Fibroblast of pulmonary artery (primary cell): ENCODE measurements around the gene SPATA25.
A peak's percentile ranks its signal among the peaks of the same experiment; 100 is the strongest.

Source experiments
- DNase-seq: peaks from one replicate; pipeline ENCODE4 v3.0.0-alpha.2; 2010; ENCODE audit warnings: low read depth
- H3K4me3 ChIP-seq: replicated peaks from 2 replicates; pipeline ENCODE4 v1.5.1; 2011; ENCODE audit warnings: low read depth, mild to moderate bottlenecking, control low read depth, low read length, moderate library complexity
- TF ChIP-seq, protein P1 (sequence below): IDR thresholded peaks from 2 replicates; pipeline ENCODE4 v1.5.1; 2011; ENCODE audit warnings: mild to moderate bottlenecking, control low read depth, low read length, inconsistent platforms; ENCODE audit errors: missing control alignments

SPATA25 gene

DNA sequence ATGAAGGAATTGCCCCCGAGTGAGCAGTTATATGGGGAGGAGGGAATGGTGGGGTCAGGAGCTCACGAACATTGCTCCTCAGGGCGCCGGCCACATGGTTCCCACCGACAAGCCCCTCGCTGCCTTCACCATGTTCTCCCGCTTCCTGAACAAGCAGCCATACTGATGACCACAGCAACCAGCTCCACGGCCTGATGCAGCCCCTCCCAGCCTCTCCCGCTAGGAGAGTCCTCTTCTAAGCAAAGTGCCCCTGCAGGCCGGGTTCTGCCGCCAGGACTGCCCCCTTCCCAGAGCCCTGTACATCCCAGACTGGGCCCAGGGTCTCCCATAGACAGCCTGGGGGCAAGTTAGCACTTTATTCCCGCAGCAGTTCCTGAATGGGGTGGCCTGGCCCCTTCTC lies 10.9 kb upstream of the SPATA25 start:
- DNase-seq: no peak
- H3K4me3 ChIP-seq: no peak overlapping the region
- TF ChIP-seq, protein P1, sequence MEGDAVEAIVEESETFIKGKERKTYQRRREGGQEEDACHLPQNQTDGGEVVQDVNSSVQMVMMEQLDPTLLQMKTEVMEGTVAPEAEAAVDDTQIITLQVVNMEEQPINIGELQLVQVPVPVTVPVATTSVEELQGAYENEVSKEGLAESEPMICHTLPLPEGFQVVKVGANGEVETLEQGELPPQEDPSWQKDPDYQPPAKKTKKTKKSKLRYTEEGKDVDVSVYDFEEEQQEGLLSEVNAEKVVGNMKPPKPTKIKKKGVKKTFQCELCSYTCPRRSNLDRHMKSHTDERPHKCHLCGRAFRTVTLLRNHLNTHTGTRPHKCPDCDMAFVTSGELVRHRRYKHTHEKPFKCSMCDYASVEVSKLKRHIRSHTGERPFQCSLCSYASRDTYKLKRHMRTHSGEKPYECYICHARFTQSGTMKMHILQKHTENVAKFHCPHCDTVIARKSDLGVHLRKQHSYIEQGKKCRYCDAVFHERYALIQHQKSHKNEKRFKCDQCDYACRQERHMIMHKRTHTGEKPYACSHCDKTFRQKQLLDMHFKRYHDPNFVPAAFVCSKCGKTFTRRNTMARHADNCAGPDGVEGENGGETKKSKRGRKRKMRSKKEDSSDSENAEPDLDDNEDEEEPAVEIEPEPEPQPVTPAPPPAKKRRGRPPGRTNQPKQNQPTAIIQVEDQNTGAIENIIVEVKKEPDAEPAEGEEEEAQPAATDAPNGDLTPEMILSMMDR: no peak

DNA sequence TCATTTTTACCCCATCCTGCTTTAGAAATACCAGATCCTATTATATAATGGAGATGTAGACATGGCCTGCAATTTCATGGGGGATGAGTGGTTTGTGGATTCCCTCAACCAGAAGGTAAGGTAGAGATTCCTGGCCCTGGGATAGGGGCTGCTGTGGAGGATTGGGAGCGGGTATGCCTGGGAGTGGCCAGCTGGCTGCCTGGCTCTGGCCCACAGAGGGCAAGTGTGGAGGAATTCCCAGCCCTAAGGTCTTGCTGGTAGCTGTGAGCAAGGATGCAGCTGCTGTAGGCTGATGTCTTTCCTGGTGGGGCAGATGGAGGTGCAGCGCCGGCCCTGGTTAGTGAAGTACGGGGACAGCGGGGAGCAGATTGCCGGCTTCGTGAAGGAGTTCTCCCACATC lies 10.3 kb upstream of the SPATA25 start:
- TF ChIP-seq, protein P1: no peak

GRCh38 chr20:45897289-45897688 lies 9.9 kb upstream of the SPATA25 start:
- DNase-seq: no peak
- TF ChIP-seq, protein P1: no peak
- H3K4me3 ChIP-seq: no peak overlapping the region

More for the DNA sequence above, 10.3 kb upstream of the SPATA25 start:
- DNase-seq: no peak
- H3K4me3 ChIP-seq: no peak overlapping the region

DNA sequence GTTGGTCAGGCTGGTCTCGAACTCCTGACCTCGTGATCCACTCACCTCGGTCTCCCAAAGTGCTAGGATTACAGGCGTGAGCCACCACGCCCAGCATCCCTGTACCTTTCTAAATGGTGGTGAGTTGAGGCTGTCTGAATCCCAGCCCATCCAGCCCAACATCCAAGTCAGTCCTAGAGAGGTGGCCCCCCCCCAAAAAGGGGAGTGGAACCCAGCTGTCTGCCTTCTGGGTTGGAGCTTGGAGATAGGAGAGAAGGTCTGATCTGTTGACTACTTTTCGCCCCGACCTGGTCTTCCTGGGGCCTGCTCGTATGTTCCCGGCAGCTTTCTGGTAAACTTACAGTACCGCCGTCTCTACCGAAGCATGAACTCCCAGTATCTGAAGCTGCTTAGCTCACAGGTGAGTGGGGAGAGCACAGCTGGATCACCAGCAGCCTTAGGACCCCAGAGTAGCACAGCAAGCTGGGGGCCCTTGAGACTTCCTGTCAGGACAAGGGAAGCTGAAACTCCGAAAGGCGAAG lies 9.3 kb upstream of the SPATA25 start:
- no peak for DNase-seq
- H3K4me3 ChIP-seq: no peak overlapping the region
- TF ChIP-seq, protein P1: no peak

DNA sequence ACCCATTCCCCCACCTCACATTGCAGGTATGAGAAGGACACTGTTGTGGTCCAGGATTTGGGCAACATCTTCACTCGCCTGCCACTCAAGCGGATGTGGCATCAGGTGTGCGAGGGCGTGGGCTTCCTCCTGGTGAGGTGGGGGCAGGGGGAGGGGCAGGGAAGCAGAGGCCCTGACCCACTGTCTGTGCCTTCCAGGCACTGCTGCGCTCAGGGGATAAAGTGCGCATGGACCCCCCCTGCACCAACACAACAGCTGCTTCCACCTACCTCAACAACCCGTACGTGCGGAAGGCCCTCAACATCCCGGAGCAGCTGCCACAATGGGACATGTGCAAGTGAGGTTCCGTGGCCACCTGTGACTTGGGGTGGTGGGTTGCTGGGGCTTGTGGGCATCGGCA lies 7.4 kb upstream of the SPATA25 start:
- no peak for DNase-seq
- no peak overlapping the region for H3K4me3 ChIP-seq
- TF ChIP-seq, protein P1: no peak

DNA sequence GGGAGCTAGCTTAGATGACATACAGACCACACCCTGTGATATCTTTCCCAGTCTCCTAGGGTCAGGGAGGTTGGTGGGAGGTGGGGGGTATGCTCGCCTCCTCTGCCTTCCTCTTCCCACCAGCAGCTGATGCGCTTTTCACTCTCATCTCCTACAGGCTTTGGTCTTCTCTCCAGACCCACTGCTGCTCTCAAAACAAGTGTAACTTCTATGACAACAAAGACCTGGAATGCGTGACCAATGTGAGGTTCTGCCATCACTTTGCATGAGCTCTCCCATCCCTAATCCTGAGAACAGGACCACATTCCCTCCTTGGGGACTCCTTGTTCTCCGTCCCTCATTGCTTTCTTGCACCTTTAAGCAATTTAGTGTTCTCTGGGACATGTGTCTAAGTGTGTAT lies 6.4 kb upstream of the SPATA25 start:
- H3K4me3 ChIP-seq: no peak overlapping the region
- TF ChIP-seq, protein P1: no peak
- no peak for DNase-seq

DNA sequence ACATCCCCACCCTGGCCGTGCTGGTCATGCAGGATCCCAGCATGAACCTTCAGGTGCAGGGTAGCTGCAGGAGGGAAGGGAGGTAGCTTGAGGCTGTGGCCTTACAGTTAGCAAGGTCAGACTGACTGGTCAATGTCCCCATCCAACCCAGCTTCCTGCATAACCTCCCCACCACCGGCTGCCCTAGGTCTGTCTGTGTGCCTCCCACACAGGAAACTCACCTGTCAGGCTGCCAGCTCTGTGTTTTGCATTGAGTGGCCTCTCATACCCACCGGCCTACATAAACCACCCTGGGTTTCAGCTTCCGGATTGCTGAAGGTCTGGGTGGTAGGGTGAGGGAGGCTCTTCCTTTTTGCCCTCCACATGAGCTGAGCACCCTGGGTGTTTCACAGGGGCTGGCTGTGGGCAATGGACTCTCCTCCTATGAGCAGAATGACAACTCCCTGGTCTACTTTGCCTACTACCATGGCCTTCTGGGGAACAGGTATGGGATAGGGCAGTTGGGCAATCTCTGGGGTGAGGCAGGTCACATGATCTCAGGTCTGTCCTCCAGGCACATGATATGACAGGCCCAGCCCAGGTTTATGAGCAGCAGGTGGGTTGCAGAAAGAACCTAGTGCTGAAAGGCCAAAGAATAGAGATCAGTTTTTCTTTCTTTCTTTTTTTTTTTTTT lies 5.5 kb upstream of the SPATA25 start:
- TF ChIP-seq, protein P1: no peak
- peak overlapping the region; percentile 14 for H3K4me3 ChIP-seq
- no peak for DNase-seq
